ENCODE results near the gene CAVIN1. TPM values are rescaled to one million over a fixed set of nuclear protein-coding genes. Genes with fewer than 3 reads are reported as not detected.
A peak's percentile ranks its signal among the peaks of the same experiment; 100 is the strongest.
"Not testable (repeated sequence)": the region's sequence is repeated elsewhere in the genome, so short reads cannot be mapped to it uniquely, and the experiment has no call there.

CAVIN1 gene
- total and polyA plus RNA-seq, 2 experiments from 2014 or later = 18.1 to 35.7 TPM

DNA sequence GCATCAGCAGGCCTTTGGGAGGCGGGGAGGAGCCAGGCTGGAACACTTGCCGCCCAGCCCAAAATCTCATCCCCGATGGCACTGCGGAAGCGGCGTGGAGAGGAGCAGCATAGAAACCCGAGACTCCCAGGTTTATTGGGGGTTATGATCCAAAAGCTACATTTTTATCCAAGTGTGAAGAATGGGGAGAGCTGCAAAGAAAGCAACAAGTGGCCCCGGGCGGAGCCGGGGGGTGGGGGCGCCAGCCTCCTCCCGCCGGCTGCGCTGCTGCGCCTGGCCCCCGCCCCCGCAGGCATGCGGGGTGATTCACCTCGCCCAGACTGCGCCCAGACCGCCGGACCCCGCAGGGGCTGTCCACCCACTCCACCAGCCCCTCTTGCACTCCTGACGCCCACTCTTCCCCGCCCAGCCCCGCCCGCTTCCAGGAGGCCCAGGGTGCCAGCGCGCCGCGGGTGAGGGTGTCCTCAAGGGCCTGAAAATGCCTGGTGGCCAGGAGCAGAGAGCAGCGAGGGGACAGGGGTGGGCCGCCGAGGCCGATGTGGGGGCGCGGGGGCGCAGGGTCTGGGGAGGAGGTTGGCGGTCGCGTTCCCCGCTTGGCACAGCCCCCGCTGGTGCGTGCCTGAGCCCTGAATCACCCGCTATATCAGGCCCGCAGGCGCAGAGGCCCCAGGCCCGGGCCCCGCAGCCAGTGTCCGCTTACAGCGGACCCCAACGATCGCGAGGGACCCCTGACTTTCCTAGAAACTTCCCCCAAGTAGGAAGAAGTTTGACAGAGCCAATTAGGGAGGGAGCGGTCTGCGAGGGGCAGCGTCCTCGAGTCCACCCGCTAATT, 1.3 kb downstream of the CAVIN1 start:
- Histone ChIP-seq H3K4me2 (peak overlapping the region; percentile 100), H3K4me1 (ENCODE audit: insufficient read depth) (peaks cover 34% of the 10 kb centered on the region), H3K36me3 (ENCODE audit: insufficient read depth) (no peaks in the 10 kb centered on the region), H3K27ac (ENCODE audit: low read depth) (no peak overlapping the region), H3K4me3 (peak overlapping the region; percentile 97), H4K20me1 (replicated peaks; ENCODE audit: insufficient read depth) (peaks cover 7% of the 10 kb centered on the region), H2AFZ (no peak overlapping the region), H3K9me2 (ENCODE audit: insufficient read depth) (no peaks in the 10 kb centered on the region), H3F3A (replicated peaks; ENCODE audit: low read depth) (peaks cover 12% of the 10 kb centered on the region; the same call in 1 of the 2 replicates), H3K79me2 (replicated peaks; ENCODE audit: insufficient read depth) (peaks cover 18% of the 10 kb centered on the region), H3K27me3 (ENCODE audit: insufficient read depth) (peaks cover 34% of the 10 kb centered on the region)
- no peak overlapping the region for H3K27ac Mint-ChIP-seq
- peaks cover 3% of the 10 kb centered on the region; the same call in 1 of the 3 replicates for H3K36me3 Mint-ChIP-seq (ENCODE audit: low read depth)
- peak overlapping the region; percentile 91 for H3K4me3 Mint-ChIP-seq
- H3K9me3 Mint-ChIP-seq = no peaks in the 10 kb centered on the region; the same call in 2 of the 3 replicates
- peaks cover 36% of the 10 kb centered on the region for H3K27me3 Mint-ChIP-seq (ENCODE audit: insufficient read depth, low read depth, poor library complexity)
- peaks cover 34% of the 10 kb centered on the region for H3K4me1 Mint-ChIP-seq
- DNase-seq (ENCODE audit: low spot score) (peak; percentile 55), ATAC-seq (peak; percentile 21)
- TF ChIP-seq STAT1 (IDR thresholded peaks at IDR 0.05; ENCODE audit: unreplicated experiment) (no peak), ZNF331 (CRISPR knock-in tag; IDR thresholded peaks at IDR 0.05; ENCODE audit: low read depth) (no peak), NANOG (IDR thresholded peaks at IDR 0.05; ENCODE audit: borderline replicate concordance) (no peak)

DNA sequence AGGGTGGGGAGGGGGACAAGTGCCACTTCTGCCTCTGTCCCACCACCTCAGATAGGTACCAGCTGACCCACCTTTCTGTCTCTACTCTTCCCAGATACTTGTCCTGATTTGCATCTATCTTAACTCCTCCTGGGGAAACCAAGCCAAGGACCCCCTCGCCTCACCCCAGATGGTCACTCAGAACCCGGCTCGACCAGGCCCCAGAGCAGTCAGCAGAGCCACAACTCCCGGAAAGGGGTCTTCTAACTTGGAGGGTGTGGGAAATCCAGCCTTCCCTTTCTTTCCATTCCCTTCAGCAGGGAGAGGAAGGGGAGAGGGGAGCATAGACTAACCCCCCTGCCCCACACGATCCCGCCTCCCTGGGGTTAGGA, 1.9 kb downstream of the CAVIN1 start:
- Histone ChIP-seq H3K36me3 (ENCODE audit: insufficient read depth) (no peaks in the 10 kb centered on the region), H3K27me3 (ENCODE audit: insufficient read depth) (peaks cover 34% of the 10 kb centered on the region), H3K4me3 (peak overlapping the region; percentile 97), H3K27ac (ENCODE audit: low read depth) (no peak overlapping the region), H2AFZ (no peak overlapping the region), H3F3A (replicated peaks; ENCODE audit: low read depth) (peaks cover 12% of the 10 kb centered on the region; the same call in 1 of the 2 replicates), H4K20me1 (replicated peaks; ENCODE audit: insufficient read depth) (peaks cover 7% of the 10 kb centered on the region), H3K4me1 (ENCODE audit: insufficient read depth) (peaks cover 34% of the 10 kb centered on the region), H3K4me2 (peak overlapping the region; percentile 100), H3K9me2 (ENCODE audit: insufficient read depth) (no peaks in the 10 kb centered on the region), H3K79me2 (replicated peaks; ENCODE audit: insufficient read depth) (peaks cover 18% of the 10 kb centered on the region)
- H3K27me3 Mint-ChIP-seq (ENCODE audit: insufficient read depth, low read depth, poor library complexity) = peaks cover 36% of the 10 kb centered on the region
- ATAC-seq (no peak), DNase-seq (ENCODE audit: low spot score) (no peak)
- peak overlapping the region; percentile 91 for H3K4me3 Mint-ChIP-seq
- H3K4me1 Mint-ChIP-seq = peaks cover 34% of the 10 kb centered on the region
- H3K27ac Mint-ChIP-seq = no peak overlapping the region
- peaks cover 3% of the 10 kb centered on the region; the same call in 1 of the 3 replicates for H3K36me3 Mint-ChIP-seq (ENCODE audit: low read depth)
- TF ChIP-seq ZNF114 (CRISPR knock-in tag; IDR thresholded peaks at IDR 0.05) = no peak
- no peak for TF ChIP-seq ETS1 (IDR thresholded peaks at IDR 0.05)
- TF ChIP-seq POLR2AphosphoS5 (IDR thresholded peaks at IDR 0.05; ENCODE audit: low read depth) = no peak
- no peak for TF ChIP-seq ZNF331 (CRISPR knock-in tag; IDR thresholded peaks at IDR 0.05; ENCODE audit: low read depth)
- TF ChIP-seq REST (IDR thresholded peaks at IDR 0.05; ENCODE audit: unreplicated experiment) = no peak
- TF ChIP-seq, protein P1, sequence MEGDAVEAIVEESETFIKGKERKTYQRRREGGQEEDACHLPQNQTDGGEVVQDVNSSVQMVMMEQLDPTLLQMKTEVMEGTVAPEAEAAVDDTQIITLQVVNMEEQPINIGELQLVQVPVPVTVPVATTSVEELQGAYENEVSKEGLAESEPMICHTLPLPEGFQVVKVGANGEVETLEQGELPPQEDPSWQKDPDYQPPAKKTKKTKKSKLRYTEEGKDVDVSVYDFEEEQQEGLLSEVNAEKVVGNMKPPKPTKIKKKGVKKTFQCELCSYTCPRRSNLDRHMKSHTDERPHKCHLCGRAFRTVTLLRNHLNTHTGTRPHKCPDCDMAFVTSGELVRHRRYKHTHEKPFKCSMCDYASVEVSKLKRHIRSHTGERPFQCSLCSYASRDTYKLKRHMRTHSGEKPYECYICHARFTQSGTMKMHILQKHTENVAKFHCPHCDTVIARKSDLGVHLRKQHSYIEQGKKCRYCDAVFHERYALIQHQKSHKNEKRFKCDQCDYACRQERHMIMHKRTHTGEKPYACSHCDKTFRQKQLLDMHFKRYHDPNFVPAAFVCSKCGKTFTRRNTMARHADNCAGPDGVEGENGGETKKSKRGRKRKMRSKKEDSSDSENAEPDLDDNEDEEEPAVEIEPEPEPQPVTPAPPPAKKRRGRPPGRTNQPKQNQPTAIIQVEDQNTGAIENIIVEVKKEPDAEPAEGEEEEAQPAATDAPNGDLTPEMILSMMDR (conservative IDR thresholded peaks at IDR 0.05; ENCODE audit: low read depth in 2 of 2) = no peak
- TF ChIP-seq NANOG (IDR thresholded peaks at IDR 0.05; ENCODE audit: borderline replicate concordance) = no peak
- no peak for TF ChIP-seq CREB1 (CRISPR knock-in tag; IDR thresholded peaks at IDR 0.05; ENCODE audit: low read depth)
- TF ChIP-seq EZH2phosphoT487 (IDR thresholded peaks at IDR 0.05; ENCODE audit: unreplicated experiment) = no peak
- no peaks in the 10 kb centered on the region; the same call in 2 of the 3 replicates for H3K9me3 Mint-ChIP-seq

GRCh38 chr17:42417981-42418380, 5.1 kb downstream of the CAVIN1 start:
- DNase-seq (ENCODE audit: low spot score); H3K27ac ChIP-seq (ENCODE audit: low read depth); H3K36me3 Mint-ChIP-seq (ENCODE audit: low read depth); H3F3A ChIP-seq (replicated peaks; ENCODE audit: low read depth); H3K4me3 ChIP-seq; H3K36me3 ChIP-seq (ENCODE audit: insufficient read depth); H3K27ac Mint-ChIP-seq; H3K4me3 Mint-ChIP-seq; H2AFZ ChIP-seq; H3K9me3 Mint-ChIP-seq; H3K9me2 ChIP-seq (ENCODE audit: insufficient read depth); H3K4me2 ChIP-seq; ATAC-seq: not testable (repeated sequence)
- Mint-ChIP-seq H3K4me1 (peaks cover 36% of the 10 kb centered on the region), H3K27me3 (ENCODE audit: insufficient read depth, low read depth, poor library complexity) (peaks cover 24% of the 10 kb centered on the region)
- Histone ChIP-seq H3K27me3 (ENCODE audit: insufficient read depth) (peaks cover 29% of the 10 kb centered on the region), H4K20me1 (replicated peaks; ENCODE audit: insufficient read depth) (peaks cover 13% of the 10 kb centered on the region), H3K4me1 (ENCODE audit: insufficient read depth) (peaks cover 25% of the 10 kb centered on the region), H3K79me2 (replicated peaks; ENCODE audit: insufficient read depth) (peaks cover 18% of the 10 kb centered on the region)

Measured in GM23338 (cell line).